GM18505 (cell line): ENCODE data around the gene RASL11B.
A peak's percentile ranks its signal among the peaks of the same experiment; 100 is the strongest.
"Not testable (repeated sequence)": the region's sequence is repeated elsewhere in the genome, so short reads cannot be mapped to it uniquely, and the experiment has no call there.

ENCODE experiments used
- ATAC-seq: cut with Tn5 transposase; IDR thresholded peaks from one replicate; pipeline ENCODE4 v1.9.1; 2021; ENCODE audit not compliant: unreplicated experiment
- POLR2A ChIP-seq: IDR thresholded peaks from 4 replicates; pipeline ENCODE4 v1.6.1; 2011; ENCODE audit warnings: borderline replicate concordance; ENCODE audit not compliant: insufficient read depth, insufficient read length; ENCODE audit errors: extremely low read depth

RASL11B gene, protein sequence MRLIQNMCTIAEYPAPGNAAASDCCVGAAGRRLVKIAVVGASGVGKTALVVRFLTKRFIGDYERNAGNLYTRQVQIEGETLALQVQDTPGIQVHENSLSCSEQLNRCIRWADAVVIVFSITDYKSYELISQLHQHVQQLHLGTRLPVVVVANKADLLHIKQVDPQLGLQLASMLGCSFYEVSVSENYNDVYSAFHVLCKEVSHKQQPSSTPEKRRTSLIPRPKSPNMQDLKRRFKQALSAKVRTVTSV

DNA sequence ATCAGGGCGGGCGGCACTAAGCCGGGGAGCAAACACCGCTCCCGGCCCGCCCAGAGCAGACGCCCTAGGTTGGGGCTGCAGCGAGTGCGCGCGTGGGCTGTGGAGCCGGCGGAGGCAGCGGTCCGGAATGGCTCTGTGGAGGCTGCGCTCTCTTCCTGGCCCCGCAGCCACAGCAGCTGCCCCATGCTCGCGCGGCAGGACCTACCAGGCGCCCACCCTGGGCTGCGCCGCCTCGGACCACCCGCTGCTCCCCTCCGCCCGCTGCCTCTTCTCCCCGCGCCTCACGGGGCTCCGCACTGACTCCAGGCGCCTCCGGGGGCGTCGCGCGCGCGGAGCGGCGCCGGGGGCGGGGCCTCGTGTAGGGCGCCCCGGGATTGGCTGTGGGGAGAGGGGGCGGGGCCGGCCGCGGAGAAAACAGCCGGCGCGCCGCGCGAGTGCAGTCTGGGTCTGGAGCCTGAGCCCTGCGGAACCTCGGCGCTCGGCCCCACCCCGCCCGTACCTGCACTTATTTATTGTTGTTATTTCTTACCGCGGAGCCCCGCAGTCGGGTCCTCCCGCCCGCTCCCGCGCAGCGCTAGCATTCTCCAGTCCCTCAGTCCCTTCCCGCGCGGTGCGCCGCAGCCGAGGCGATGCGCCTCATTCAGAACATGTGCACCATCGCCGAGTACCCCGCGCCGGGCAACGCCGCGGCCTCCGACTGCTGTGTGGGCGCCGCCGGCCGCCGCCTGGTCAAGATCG, at the start of gene RASL11B:
Gene RASL11B (plus strand): TSS at position 439 of the 738 bp plus-strand sequence. CDS start 191 bp downstream, at position 630.
- ATAC-seq: peak; percentile 100
- TF ChIP-seq POLR2A: peak; percentile 51

DNA sequence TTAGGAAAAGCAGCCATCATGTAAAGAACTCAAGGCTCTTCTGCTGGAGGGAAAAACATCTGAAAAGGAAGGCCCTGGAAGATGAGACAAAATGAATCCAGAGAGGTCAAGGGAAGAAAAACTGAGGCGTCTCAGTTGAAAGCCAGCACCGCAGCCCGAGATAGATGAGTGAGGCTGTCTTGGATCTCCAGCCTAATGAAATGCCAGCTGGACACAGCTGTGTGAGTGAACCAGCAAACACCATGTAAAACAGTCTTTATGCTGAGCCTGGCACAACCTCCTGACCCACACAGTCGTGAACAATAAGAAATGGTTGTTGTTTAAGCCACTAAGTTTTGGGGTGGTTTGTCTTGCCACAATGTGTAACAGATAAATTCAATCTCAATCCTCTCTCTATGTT, 48.6 kb upstream of the RASL11B start:
- TF ChIP-seq POLR2A: no peak
- ATAC-seq: no peak

DNA sequence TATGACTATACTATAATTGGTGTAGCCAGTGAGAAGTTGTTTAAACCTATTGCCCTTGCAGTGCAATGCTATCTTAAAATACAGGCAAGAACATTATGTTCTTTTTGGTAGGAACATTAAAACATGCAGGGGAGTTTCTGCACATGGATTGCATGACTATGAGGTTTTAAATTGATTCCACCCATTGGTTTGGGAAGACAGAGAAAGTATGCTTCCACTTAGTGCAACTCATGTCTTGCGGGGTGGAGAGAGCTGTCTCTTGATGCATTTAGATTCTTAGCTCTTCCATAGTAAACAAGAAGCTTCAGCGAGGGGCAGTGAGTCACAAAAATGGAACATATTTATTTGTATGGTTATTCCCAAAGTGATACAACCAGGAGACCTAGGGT, 39.5 kb upstream of the RASL11B start:
- no peak for TF ChIP-seq POLR2A
- no peak for ATAC-seq

DNA sequence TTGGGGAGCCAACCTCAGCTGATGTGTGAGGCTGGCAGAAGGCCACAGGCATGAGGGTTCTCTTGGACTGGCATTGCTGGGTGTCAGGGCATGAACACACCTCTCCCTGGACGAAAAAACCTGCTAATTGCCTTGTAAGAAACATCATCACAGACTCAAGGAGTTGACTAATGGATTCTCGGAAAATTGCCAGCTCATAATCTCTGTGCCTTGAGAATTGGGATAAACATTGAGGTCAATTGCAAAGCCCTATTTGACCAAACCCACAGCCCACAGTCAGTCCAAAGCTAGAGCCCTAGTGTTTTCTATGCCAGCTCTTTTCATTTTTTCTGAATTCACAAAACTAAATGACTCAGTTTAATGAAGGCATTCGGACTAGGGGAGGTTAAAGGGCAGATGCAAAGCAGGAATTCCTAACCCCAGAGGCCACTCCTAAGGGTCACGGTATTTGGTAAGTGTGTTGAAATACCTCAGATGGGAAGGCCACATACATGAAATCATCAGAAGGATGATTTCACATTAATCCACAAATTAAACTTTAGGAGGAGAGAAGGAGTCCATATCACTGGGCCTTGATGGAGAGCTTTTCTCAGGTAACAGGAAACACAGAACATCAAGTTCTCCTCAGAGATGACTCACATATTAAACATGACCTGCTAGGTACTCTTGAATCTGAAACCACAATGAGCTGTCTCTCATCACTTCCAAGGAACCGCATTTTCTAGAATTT, 39.0 kb upstream of the RASL11B start:
- TF ChIP-seq POLR2A: no peak
- ATAC-seq: no peak

DNA sequence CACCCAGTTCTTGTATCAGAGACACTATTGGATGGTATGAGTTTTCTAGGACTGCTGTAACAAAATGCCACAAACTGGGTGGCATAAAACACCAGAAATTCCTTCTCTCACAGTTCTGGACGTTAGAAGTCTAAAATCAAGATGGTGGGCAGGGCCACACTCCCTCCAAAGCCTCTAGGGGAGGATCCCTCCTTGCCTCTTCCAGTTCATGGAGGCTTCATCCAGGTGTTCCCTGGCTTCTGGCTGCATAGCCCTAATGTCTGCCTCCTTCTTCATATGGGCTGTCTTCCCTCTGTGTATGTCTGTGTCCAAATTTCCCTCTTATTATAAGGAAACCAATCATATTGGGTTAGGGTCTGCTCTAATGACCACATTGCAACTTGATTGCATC, 38.4 kb upstream of the RASL11B start:
- ATAC-seq: no peak
- TF ChIP-seq POLR2A: no peak

DNA sequence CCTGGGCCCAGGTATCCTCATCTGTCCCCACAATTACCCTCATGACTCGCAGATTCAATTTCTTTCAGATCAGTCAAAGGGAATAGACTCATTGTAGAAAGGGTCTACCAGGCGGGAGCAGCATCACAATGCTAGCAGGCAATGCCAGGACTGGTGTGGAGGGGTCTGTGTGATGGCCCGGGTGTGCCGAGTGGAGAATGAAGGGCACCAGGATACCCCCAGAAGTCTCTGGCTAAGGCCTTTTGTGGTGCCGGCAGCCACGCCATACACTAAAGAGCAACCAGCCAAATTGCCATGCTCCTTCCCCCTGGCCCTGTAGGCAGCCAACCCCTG, 37.9 kb upstream of the RASL11B start:
- TF ChIP-seq POLR2A: no peak
- no peak for ATAC-seq

DNA sequence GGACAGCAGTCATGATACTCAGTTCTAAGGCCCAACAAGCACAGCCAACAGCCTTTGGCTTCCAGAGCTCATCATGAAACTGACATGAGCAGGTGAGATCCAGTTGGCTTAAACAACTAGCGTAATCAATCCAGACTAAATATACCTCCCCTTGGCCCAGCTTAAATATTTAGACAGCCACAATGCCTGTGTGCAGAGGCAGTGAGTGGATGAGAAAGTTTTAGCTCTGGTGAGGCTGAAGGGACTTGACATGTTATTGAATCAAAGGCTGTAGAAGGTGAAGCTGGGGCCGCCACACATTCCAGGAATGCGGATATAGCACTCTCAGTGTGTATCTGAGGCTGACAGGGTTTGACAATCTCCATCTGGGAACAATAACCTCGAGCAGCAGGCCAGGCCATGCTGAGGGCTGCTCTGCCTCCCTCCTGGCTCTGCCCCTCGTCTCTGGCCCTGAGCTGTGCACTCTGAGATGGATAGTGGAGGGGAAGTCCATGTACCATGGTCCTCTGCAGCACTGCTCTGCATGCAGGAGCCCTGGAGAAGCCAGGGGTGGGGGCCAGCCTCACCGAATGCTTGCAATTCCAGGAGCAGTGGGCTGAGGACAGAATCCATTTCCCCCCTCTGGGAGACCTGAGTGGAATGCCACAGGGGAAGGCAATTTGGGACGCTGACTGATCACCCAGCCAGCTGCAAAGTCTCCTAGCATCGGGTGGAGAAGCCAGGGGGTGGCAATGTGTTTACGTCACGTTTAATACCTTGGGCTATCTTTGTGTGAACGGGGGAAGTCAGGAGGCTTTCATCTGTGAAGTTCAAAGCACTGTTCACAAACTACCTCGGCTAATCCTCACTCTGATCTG, 37.3 kb upstream of the RASL11B start:
- ATAC-seq: no peak
- no peak for TF ChIP-seq POLR2A

DNA sequence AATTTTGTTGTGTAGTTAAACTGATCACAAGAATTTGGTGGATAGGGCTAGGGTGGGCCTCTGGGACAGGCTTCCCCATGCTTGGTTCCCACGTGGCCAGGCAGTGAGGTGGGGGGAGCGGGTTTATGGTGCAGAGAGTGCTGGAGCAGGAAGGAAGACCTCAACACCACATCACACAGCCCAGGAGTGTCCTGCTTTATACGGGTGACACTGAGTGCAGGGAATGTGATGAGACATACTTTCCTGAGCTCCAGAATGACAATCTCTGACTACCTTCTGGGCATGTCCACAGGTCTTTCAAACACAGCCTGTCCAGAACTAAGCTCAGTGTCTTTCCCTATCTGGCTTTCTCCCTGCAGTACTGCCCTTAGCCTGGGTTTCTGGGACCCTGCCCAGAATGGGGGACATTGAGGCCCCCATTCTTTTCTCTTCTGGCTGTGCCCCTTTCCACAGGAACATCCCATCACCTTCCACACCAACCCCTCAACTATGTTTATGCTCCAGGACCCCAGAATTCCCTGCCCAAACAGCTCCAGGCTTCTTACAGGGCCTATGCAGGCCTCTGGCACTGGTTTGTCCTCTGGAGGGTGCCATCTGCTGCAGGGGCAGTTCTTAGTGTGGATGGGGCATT, 36.5 kb upstream of the RASL11B start:
- no peak for TF ChIP-seq POLR2A
- no peak for ATAC-seq

DNA sequence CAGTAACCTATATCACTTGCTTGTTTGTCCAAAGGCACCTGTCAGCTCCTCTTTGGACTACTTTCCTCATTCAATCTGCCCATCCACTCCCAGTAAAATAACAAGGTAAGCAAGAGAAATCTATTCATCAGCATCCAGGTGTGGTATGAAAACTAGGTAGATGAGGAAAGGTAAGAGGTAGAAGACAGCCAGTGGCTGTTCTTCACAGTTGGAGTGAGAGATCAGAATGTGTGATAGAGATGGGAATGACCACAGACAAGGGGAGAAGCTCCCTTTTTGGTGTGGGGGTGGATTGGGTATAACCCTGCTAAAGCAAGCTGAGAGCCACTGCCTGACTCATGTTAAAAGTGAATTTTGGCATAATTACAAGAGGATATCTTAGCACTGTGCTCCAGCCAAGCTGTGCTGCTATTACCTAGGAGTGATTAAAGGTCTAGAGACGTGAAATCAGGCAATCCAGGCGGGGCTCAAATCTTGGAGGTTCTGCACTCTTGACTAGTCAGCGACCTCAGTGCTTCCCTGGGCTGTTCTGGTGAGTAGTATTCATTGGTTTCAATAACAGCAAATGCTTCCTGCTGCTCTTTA, 28.1 kb upstream of the RASL11B start:
- no peak for ATAC-seq
- no peak for TF ChIP-seq POLR2A

DNA sequence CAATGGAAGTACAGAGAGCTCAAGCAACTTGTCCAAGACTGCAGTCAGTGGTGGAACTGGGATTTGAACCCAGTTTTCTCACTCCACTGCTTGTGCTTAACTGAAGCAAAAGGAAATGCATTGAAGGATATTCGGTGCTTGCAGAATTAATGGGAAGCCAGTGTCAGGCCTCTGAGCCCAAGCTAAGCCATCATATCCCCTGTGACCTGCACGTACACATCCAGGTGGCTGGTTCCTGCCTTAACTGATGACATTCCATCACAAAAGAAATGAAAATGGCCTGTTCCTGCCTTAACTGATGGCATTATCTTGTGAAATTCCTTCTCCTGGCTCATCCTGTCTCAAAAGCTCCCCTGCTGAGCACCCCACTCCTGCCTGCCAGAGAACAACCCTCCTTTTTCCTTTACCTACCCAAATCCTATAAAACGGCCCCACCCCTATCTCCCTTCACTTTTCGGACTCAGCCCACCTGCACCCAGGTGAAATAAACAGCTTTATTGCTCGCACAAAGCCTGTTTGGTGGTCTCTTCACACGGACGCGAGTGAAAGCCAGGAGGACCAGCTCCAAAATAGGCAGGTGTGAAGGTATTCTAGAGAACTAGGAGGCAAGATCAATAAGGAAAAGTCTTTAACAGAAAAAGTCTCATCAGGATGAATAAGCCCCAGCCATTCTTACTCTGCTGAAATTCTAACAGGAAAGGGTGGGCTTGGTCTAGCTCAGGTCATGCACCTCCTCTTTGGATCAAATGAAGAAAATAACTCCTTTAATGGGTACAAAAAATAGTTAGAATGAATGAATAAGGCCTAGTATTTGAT, 27.3 kb upstream of the RASL11B start:
- ATAC-seq: not testable (repeated sequence)

DNA sequence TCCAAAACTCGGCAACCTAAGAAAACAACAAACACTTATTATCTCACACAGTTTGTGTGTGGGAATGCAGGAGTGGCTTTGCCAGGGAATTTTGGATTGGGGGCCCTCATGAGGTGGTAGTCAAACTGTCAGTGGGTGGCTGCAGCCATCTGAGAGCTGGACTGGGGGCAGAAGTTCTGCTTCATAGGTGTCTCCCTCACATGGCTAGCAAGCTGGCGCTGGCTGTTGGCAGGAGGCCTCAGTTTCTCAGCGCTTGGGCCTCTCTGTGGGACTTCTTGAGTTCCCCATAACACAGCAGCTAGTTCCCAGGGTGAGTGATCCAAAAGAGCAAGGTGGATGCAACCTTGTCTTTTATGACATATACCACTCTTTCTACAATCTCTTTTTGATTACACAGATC, 26.0 kb upstream of the RASL11B start:
- TF ChIP-seq POLR2A: no peak
- ATAC-seq: no peak

DNA sequence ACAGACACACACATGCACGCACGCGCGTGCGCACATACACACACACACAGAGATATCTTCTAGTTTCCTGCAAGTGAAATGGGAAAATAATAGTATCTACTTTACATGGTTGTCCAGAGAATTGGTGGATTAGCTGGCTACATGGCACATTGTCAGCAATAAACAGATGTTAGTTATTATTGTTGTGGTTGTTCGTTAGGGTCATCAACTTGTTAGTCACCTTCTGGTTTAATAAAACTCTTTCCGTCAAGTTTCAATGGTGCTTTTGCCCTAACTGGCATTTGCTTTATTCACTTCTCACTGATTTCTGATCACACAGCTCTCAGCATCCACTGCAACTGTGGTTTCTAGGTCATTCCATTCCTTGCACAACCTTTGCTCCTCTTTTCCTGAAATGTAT, 25.4 kb upstream of the RASL11B start:
- TF ChIP-seq POLR2A: no peak
- ATAC-seq: no peak
